Adrenal gland (tissue), 12 donors: ENCODE measurements around the gene ABLIM2. TPM values are rescaled to one million over a fixed set of nuclear protein-coding genes. Genes with fewer than 3 reads are reported as not detected.

Experiments used
- DNase-seq, 7 donors: peaks; one replicate each; pipeline ENCODE4 v3.0.0-alpha.2; 2019 to 2020
- H3K27ac ChIP-seq, 5 donors: fragments of 200-600 bp; sonication (generic) in 4 of 5; 1 replicate in 3 of 5; 2 replicates in 2 of 5; pipeline versions ENCODE4 v1.5.1 to v1.8.0; 2016 to 2020; ENCODE audit warnings: mild to moderate bottlenecking in 1 of 5
- H3K27me3 ChIP-seq: fragments of 200-600 bp; 2 replicates; pipeline ENCODE4 v1.8.0; 2021
- H3K36me3 ChIP-seq, 2 donors: fragments of 200-600 bp; replicated peaks in 1 of 2; 1 replicate in 1 of 2; 2 replicates in 1 of 2; pipeline versions ENCODE4 v1.5.1 to v1.8.0; 2018 to 2022
- H3K4me1 ChIP-seq, 2 donors: fragments of 200-600 bp; replicated peaks in 1 of 2; 1 replicate in 1 of 2; 2 replicates in 1 of 2; pipeline versions ENCODE4 v1.5.1 to v1.8.0; 2018 to 2021
- H3K4me3 ChIP-seq, 4 donors: fragments of 200-600 bp; sonication (generic) in 3 of 4; one replicate each; pipeline ENCODE4 v1.5.1; 2016 to 2018
- H3K9me3 ChIP-seq, 3 donors: fragments of 200-600 bp; sonication (generic) in 1 of 3; replicated peaks in 1 of 3; 1 replicate in 2 of 3; 2 replicates in 1 of 3; pipeline versions ENCODE4 v1.5.1 to v1.8.0; 2016 to 2021
- CTCF ChIP-seq, 6 experiments: fragments of 450-650 bp in 4 of 6; fragments of 200-600 bp in 2 of 6; sonication (generic) in 1 of 6; IDR thresholded peaks; 1 replicate in 5 of 6; 2 replicates in 1 of 6; pipeline versions ENCODE4 v1.5.1 to v1.8.0; 2016 to 2021; ENCODE audit warnings: antibody characterized with exemption in 6 of 6, mild to moderate bottlenecking in 2 of 6, moderate library complexity in 1 of 6
- POLR2A ChIP-seq, 2 donors: fragments of 450-650 bp; IDR thresholded peaks; one replicate each; pipeline ENCODE4 v1.6.1; 2017; ENCODE audit warnings: antibody characterized with exemption in 2 of 2, mild to moderate bottlenecking in 2 of 2, moderate library complexity in 1 of 2
- WGBS, 4 donors: extraction: QIAGEN DNeasy Blood & Tissue Kit in 2 of 4; methylation state at CpG; one replicate each; pipeline versions ENCODE4 v1.1.5 to v1.1.7; 2013 to 2017; 5-methylcytosine and 5-hydroxymethylcytosine counted together
- intact Hi-C, 2 donors: fragments of 100-400 bp; cut with DNase I; formaldehyde crosslinking; loops; one replicate each; pipeline versions ENCODE4 v1.14.1 to v1.15.0; 2022 to 2023
- polyA plus RNA-seq, 3 donors: library from polyadenylated mRNA; stranded (reverse); fragments of 200-250 nt in 2 of 3; fragments of 350-450 nt in 1 of 3; fragmentation: Illumina TruSeq in 1 of 3; extraction: RNeasy Lipid Tissue Mini Kit (QIAGEN cat#74804) in 1 of 3; gene quantifications; one replicate each; pipeline ENCODE4 v1.2.3, GENCODE V29; 2013 to 2014
- total RNA-seq, 9 donors: library from RNA; depleted of rRNA in 4 of 9; stranded (reverse); fragments of >200 nt in 4 of 9; fragments of 120-200 nt in 1 of 9; fragmentation: NEBNext Ultra II Directional in 1 of 9; extraction: Animal tissue kit (Norgen Biotek cat#: 25700) in 1 of 9; gene quantifications; one replicate each; pipeline versions ENCODE4 v1.1.0 to v1.2.4, GENCODE V29; 2013 to 2023
- donor health status: healthy with polysubstance abuse.
- donor health status: Bipolar disorder and iron deficiency.
- donor health status: DM: yes; HTN: yes; CAD: no.
- donor health status: DM: no; HTN: no; CAD: no.
- donor health status: DM: no; HTN: no; CAD: no.
- donor health status: DM: yes; HTN: yes; CAD: no.

ABLIM2 gene
- total and polyA plus RNA-seq, 12 donors, result 5.8 to 31.2 (median 14.6) TPM

- H3K4me1 ChIP-seq, result peaks cover 0 to 9% of the 10 kb centered on the region in 2 donors
- TF ChIP-seq POLR2A (IDR thresholded peaks at IDR 0.05), result no peak
- 75 to 93% (median 87%) methylated on average over 5 to 6 of the region's 6 CpGs for WGBS, 4 donors
These were observed 17.1 kb upstream of the ABLIM2 start for GRCh38 chr4:8175686-8176085.

GRCh38 chr4:8174970-8175369, 16.4 kb upstream of the ABLIM2 start:
- intact Hi-C loops, result loop anchor here in 1 of 2 donors (5.0 kb wide), 1 partner anchor 227 kb away; no protein-coding TSS in a partner anchor
- WGBS, 4 donors, result 70 to 84% (median 79%) methylated on average over 3 of the region's 3 CpGs
- Histone ChIP-seq H3K27ac (no peak overlapping the region), H3K4me1 (peaks cover 0 to 9% of the 10 kb centered on the region in 2 donors), H3K4me3 (no peak overlapping the region), H3K36me3 (no peaks in the 10 kb centered on the region), H3K27me3 (no peaks in the 10 kb centered on the region), H3K9me3 (no peaks in the 10 kb centered on the region)
- no peak for DNase-seq
- no peak for TF ChIP-seq CTCF (IDR thresholded peaks at IDR 0.05)
- TF ChIP-seq POLR2A (IDR thresholded peaks at IDR 0.05), result no peak

More at GRCh38 chr4:8175686-8176085, 17.1 kb upstream of the ABLIM2 start:
- H3K36me3 ChIP-seq, result no peaks in the 10 kb centered on the region
- no peak overlapping the region for H3K27ac ChIP-seq
- no peak overlapping the region for H3K4me3 ChIP-seq
- no peaks in the 10 kb centered on the region for H3K27me3 ChIP-seq
- H3K9me3 ChIP-seq, result no peaks in the 10 kb centered on the region
- intact Hi-C loops, result loop anchor here in 1 of 2 donors (5.0 kb wide), 1 partner anchor 227 kb away; no protein-coding TSS in a partner anchor
- no peak for DNase-seq

- no peak overlapping the region for H3K27ac ChIP-seq
- no peak overlapping the region for H3K4me3 ChIP-seq
- H3K9me3 ChIP-seq, result no peaks in the 10 kb centered on the region
- DNase-seq, result no peak
- peaks cover 0 to 9% of the 10 kb centered on the region in 2 donors for H3K4me1 ChIP-seq
- H3K36me3 ChIP-seq, result no peaks in the 10 kb centered on the region
- intact Hi-C loops, result no loop called here
- WGBS, 4 donors, result 75 to 78% (median 77%) methylated on average over 10 to 13 of the region's 13 CpGs
- H3K27me3 ChIP-seq, result no peaks in the 10 kb centered on the region
- no peak for TF ChIP-seq CTCF (IDR thresholded peaks at IDR 0.05)
- TF ChIP-seq POLR2A (IDR thresholded peaks at IDR 0.05), result no peak
These were observed 15.1 kb upstream of the ABLIM2 start for GRCh38 chr4:8173492-8174242.

GRCh38 chr4:8171984-8172924, 13.6 kb upstream of the ABLIM2 start:
- TF ChIP-seq CTCF (IDR thresholded peaks at IDR 0.05) (no peak), POLR2A (IDR thresholded peaks at IDR 0.05) (no peak)
- Histone ChIP-seq H3K9me3 (no peaks in the 10 kb centered on the region), H3K27ac (no peak overlapping the region), H3K27me3 (no peaks in the 10 kb centered on the region), H3K4me3 (no peak overlapping the region), H3K36me3 (no peaks in the 10 kb centered on the region), H3K4me1 (peaks cover 0 to 7% of the 10 kb centered on the region in 2 donors)
- intact Hi-C loops, result no loop called here
- 75 to 79% (median 77%) methylated on average over 11 to 36 of the region's 36 CpGs for WGBS, 4 donors
- no peak for DNase-seq
